HUDEP-2 (cell line): ENCODE results near the gene KCNQ1OT1.

Experiments used
- DNase-seq, 76 experiments: peaks; one replicate each; lab custom pipeline; 2025; ENCODE audit not compliant: unreplicated experiment in 76 of 76; lab: John Stamatoyannopoulos, UW

KCNQ1OT1 gene

GRCh38 chr11:2704356-2704755, 4.6 kb upstream of the KCNQ1OT1 start:
- DNase-seq = no peak

GRCh38 chr11:2703363-2704141, 3.8 kb upstream of the KCNQ1OT1 start:
- no peak for DNase-seq

GRCh38 chr11:2702771-2703362, 3.1 kb upstream of the KCNQ1OT1 start:
- DNase-seq = no peak

- no peak for DNase-seq
Measured at GRCh38 chr11:2701898-2702434, 2.2 kb upstream of the KCNQ1OT1 start.

- DNase-seq = no peak
Measured at GRCh38 chr11:2701230-2701629, 1.4 kb upstream of the KCNQ1OT1 start.

GRCh38 chr11:2700415-2701211, 819 bp upstream of the KCNQ1OT1 start:
- peak in 48 of 76 experiments; percentile 2 to 68 (median 42) for DNase-seq

- DNase-seq = peak in 1 of 76 experiments; percentile 16
Measured at GRCh38 chr11:2699185-2699530, 636 bp downstream of the KCNQ1OT1 start.

- DNase-seq = no peak
Measured at GRCh38 chr11:2698386-2699184, 1.2 kb downstream of the KCNQ1OT1 start.

GRCh38 chr11:2697866-2698265, 1.9 kb downstream of the KCNQ1OT1 start:
- DNase-seq = no peak

- DNase-seq = no peak
Measured at GRCh38 chr11:2696455-2696854, 3.3 kb downstream of the KCNQ1OT1 start.

GRCh38 chr11:2694995-2695939, 4.5 kb downstream of the KCNQ1OT1 start:
- DNase-seq = no peak

- DNase-seq = no peak
Measured at GRCh38 chr11:2694495-2694894, 5.3 kb downstream of the KCNQ1OT1 start.

- no peak for DNase-seq
Measured at GRCh38 chr11:2693271-2694261, 6.2 kb downstream of the KCNQ1OT1 start.

- DNase-seq = no peak
Measured at GRCh38 chr11:2691991-2692875, 7.6 kb downstream of the KCNQ1OT1 start.

- no peak for DNase-seq
Measured at GRCh38 chr11:2691355-2691761, 8.4 kb downstream of the KCNQ1OT1 start.

- no peak for DNase-seq
Measured at GRCh38 chr11:2690596-2691354, 9.0 kb downstream of the KCNQ1OT1 start.
